HepG2 (cell line): ENCODE data around the gene KCTD16. TPM values are rescaled to one million over a fixed set of nuclear protein-coding genes. Genes with fewer than 3 reads are reported as not detected.

Experiments
- ATAC-seq: fragments of 200-7000 bp; cut with Tn5 transposase; 3 replicates; pipeline ENCODE4 v1.9.1; 2020; ENCODE audit warnings: mild to moderate bottlenecking, moderate library complexity
- BruUV-seq: library from RNA; stranded (reverse); fragments of 400-500 nt; replicated peaks from 2 replicates; lab custom pipeline; 2021; lab: Mats Ljungman, UMichigan
- CTCF ChIA-PET: fragments of 300-600 bp; formaldehyde crosslinking; extraction: SDS; loops from one replicate; lab custom pipeline; 2021; ENCODE audit warnings: low total read pairs, inconsistent platforms, low intra/inter-chr PET ratio; lab: Yijun Ruan, JAX
- POLR2A ChIA-PET: fragments of 350-600 bp; sonication (Branson Sonifier 250); formaldehyde crosslinking; loops from one replicate; lab custom pipeline; 2020; ENCODE audit warnings: antibody characterized with exemption, inconsistent platforms; lab: Yijun Ruan, JAX
- DNase-seq: peaks from one replicate; pipeline ENCODE4 v3.0.0-alpha.2; 2015; ENCODE audit warnings: low spot score
- FAIRE-seq: peaks from 3 replicates; lab custom pipeline; 2011; peaks lifted over from hg19 to GRCh38; lab: Jason Lieb, UNC
- H2AFZ ChIP-seq: one replicate; pipeline ENCODE4 v1.6.1; 2011; ENCODE audit warnings: low read length, inconsistent platforms
- H3K27ac ChIP-seq: fragments of 300-600 bp; 3 replicates; pipeline ENCODE4 v1.8.0; 2011; ENCODE audit warnings: mixed run types, mild to moderate bottlenecking, mixed read lengths, low read length, inconsistent platforms; ENCODE audit not compliant: insufficient read depth; ENCODE audit errors: extremely low read length
- H3K27me3 ChIP-seq, 2 experiments: fragments of 200-600 bp in 1 of 2; 2 replicates in 1 of 2; 3 replicates in 1 of 2; pipeline versions ENCODE4 v1.6.0 to v1.8.0; 2011; ENCODE audit warnings: low read length in 2 of 2, mild to moderate bottlenecking in 2 of 2, moderate library complexity in 2 of 2, inconsistent platforms in 1 of 2; ENCODE audit not compliant: insufficient read depth in 2 of 2, control insufficient read depth in 1 of 2
- H3K36me3 ChIP-seq, 2 experiments: fragments of 200-600 bp in 1 of 2; replicated peaks in 1 of 2; 2 replicates in 1 of 2; 3 replicates in 1 of 2; pipeline versions ENCODE4 v1.5.1 to v1.8.0; 2011; ENCODE audit warnings: low read length in 2 of 2, inconsistent platforms in 1 of 2; ENCODE audit not compliant: insufficient read depth in 2 of 2, control insufficient read depth in 1 of 2
- H3K4me1 ChIP-seq: 2 replicates; pipeline ENCODE4 v1.5.1; 2012; ENCODE audit warnings: low read length, inconsistent platforms; ENCODE audit not compliant: insufficient read depth
- H3K4me2 ChIP-seq: 2 replicates; pipeline ENCODE4 v1.6.0; 2011; ENCODE audit warnings: low read depth, low read length, inconsistent platforms
- H3K4me3 ChIP-seq, 3 experiments: fragments of 200-600 bp in 1 of 3; sonication (generic), shearing (Covaris generic) in 1 of 3; replicated peaks in 1 of 3; 2 replicates each; pipeline ENCODE4 v1.5.1; 2011 to 2016; ENCODE audit warnings: low read length in 3 of 3, inconsistent platforms in 2 of 3, low read depth in 2 of 3, mild to moderate bottlenecking in 2 of 3, control low read depth in 1 of 3, mixed read lengths in 1 of 3; ENCODE audit not compliant: insufficient read depth in 1 of 3
- H3K79me2 ChIP-seq: one replicate; pipeline ENCODE4 v1.6.1; 2011; ENCODE audit warnings: low read length, inconsistent platforms; ENCODE audit not compliant: insufficient read depth
- H3K9ac ChIP-seq: 2 replicates; pipeline ENCODE4 v1.6.0; 2011; ENCODE audit warnings: mild to moderate bottlenecking, low read depth, low read length, inconsistent platforms; ENCODE audit not compliant: insufficient read depth
- H3K9me3 ChIP-seq: 2 replicates; pipeline ENCODE4 v1.5.1; 2012; ENCODE audit warnings: mild to moderate bottlenecking, low read length
- H4K20me1 ChIP-seq: 2 replicates; pipeline ENCODE4 v1.6.0; 2011; ENCODE audit warnings: inconsistent platforms, mild to moderate bottlenecking, low read length, moderate library complexity; ENCODE audit not compliant: insufficient read depth
- FOXK2 ChIP-seq: fragments of 450-650 bp; IDR thresholded peaks from 2 replicates; pipeline ENCODE4 v1.6.1; 2016
- KDM5A ChIP-seq: fragments of 200-600 bp; sonication (generic); IDR thresholded peaks from 2 replicates; pipeline ENCODE4 v1.7.0; 2018; ENCODE audit warnings: antibody characterized with exemption, mild to moderate bottlenecking, low read length, borderline replicate concordance
- MAFG ChIP-seq: sonication (generic); formaldehyde crosslinking; IDR thresholded peaks from 2 replicates; pipeline ENCODE4 v1.5.1; 2020; ENCODE audit warnings: mild to moderate bottlenecking, missing genetic modification reagents
- MEIS1 ChIP-seq: sonication (generic); formaldehyde crosslinking; IDR thresholded peaks from 2 replicates; pipeline ENCODE4 v1.9.0; 2021; ENCODE audit warnings: mild to moderate bottlenecking, missing genetic modification reagents, moderate library complexity, borderline replicate concordance
- NFE2 ChIP-seq: sonication (generic); formaldehyde crosslinking; IDR thresholded peaks from 2 replicates; pipeline ENCODE4 v1.4.0; 2020; ENCODE audit warnings: missing genetic modification reagents
- NFRKB ChIP-seq: fragments of 450-650 bp; IDR thresholded peaks from 2 replicates; pipeline ENCODE4 v1.6.1; 2017
- SPEN ChIP-seq: sonication (generic); formaldehyde crosslinking; IDR thresholded peaks from 2 replicates; pipeline ENCODE4 v1.5.1; 2020; ENCODE audit warnings: low read depth, mild to moderate bottlenecking, missing genetic modification reagents
- SSRP1 ChIP-seq: IDR thresholded peaks from 2 replicates; pipeline ENCODE4 v1.6.1; 2016; ENCODE audit warnings: control low read depth
- TBL1XR1 ChIP-seq: fragments of 150-350 bp; IDR thresholded peaks from 2 replicates; pipeline ENCODE4 v1.6.1; 2014; ENCODE audit warnings: borderline replicate concordance, low read length; ENCODE audit not compliant: partially characterized antibody
- THYN1 ChIP-seq: sonication (generic); formaldehyde crosslinking; IDR thresholded peaks from 2 replicates; pipeline ENCODE4 v1.8.1; 2023; ENCODE audit warnings: low read depth, mild to moderate bottlenecking, moderate library complexity, missing genetic modification reagents, borderline replicate concordance
- ZMYM3 ChIP-seq: sonication (generic); formaldehyde crosslinking; IDR thresholded peaks from 2 replicates; pipeline ENCODE4 v1.5.1; 2020; ENCODE audit warnings: mild to moderate bottlenecking, missing genetic modification reagents
- ZNF101 ChIP-seq: sonication (generic); formaldehyde crosslinking; IDR thresholded peaks from 2 replicates; pipeline ENCODE4 v1.4.0; 2020; ENCODE audit warnings: mild to moderate bottlenecking, low read depth, missing genetic modification reagents, borderline replicate concordance
- WGBS: methylation state at CpG from one replicate; pipeline ENCODE4 v1.1.6; 2017; ENCODE audit warnings: low lambda C conversion rate; 5-methylcytosine and 5-hydroxymethylcytosine counted together
- in situ Hi-C: cut with HindIII; loops from 2 replicates; pipeline ENCODE4 v1.10.0; 2017; ENCODE audit warnings: low pct_unique_long_range_greater_than_20kb; ENCODE audit not compliant: extremely low pct_ligation_motif_present
- intact Hi-C: fragments of 100-400 bp; cut with micrococcal nuclease; formaldehyde crosslinking; loops from one replicate; pipeline ENCODE4 v1.10.0; 2022; ENCODE audit not compliant: unreplicated experiment
- polyA plus RNA-seq, 8 experiments: library from polyadenylated mRNA; depleted of rRNA in 3 of 8; stranded (reverse) in 7 of 8; unstranded in 1 of 8; fragments of >200 nt; fragmentation: Illumina TruSeq in 4 of 8; extraction: Trizol in 4 of 8; gene quantifications; 2 replicates each; pipeline versions ENCODE4 v1.2.1 to v1.2.3, GENCODE V29; 2011 to 2016; ENCODE audit warnings: low read depth in 4 of 8, missing spikeins in 1 of 8, mixed read lengths in 1 of 8; ENCODE audit not compliant: insufficient read depth in 1 of 8
- total RNA-seq, 5 experiments: library from RNA; depleted of rRNA; stranded (reverse); fragments of >200 nt; fragmentation: Illumina TruSeq; extraction: Trizol; gene quantifications; 2 replicates each; pipeline ENCODE4 v1.2.3, GENCODE V29; 2016; ENCODE audit warnings: low read depth in 1 of 5
- TF ChIP-seq, protein P1 (sequence below): sonication (generic); formaldehyde crosslinking; IDR thresholded peaks from 2 replicates; pipeline ENCODE4 v1.8.1; 2023; ENCODE audit warnings: mild to moderate bottlenecking, moderate library complexity, missing genetic modification reagents
- TF ChIP-seq, protein P2 (sequence below): sonication (generic); formaldehyde crosslinking; IDR thresholded peaks from 2 replicates; pipeline ENCODE4 v1.4.0; 2020; ENCODE audit warnings: missing genetic modification reagents, borderline replicate concordance

The KCTD16 gene
- total and polyA plus RNA-seq, 2 of the 13 experiments (the other 11 are each of a cell fraction or from before 2014, with no cell fraction given): 0.02 to 0.09 TPM

DNA sequence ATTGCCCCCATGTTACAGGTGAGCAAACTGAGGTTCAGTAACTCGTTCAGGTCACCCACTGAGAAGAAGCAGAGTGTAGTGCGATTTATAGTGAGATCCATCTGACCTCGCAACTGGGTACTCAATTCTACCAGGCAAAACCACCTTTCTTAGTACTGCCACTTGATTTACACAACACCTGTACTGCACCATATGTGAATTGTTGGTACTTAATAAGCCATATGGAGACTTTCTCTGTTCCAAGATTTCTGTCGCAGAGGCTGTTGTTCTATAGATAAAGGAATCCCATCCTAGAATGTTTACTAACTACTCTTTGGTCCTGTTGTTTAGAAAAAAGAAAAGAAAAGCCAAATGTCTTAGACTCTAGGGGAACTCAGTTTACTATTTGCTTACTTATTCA is 287.5 kb downstream of the KCTD16 start:
- H3K9me3 ChIP-seq: no peaks in the 10 kb centered on the region
- POLR2A ChIA-PET: no interaction called here
- WGBS: 14% methylated on average over 4 of the region's 4 CpGs
- H3K27me3 ChIP-seq: no peaks in the 10 kb centered on the region
- H3K9ac ChIP-seq: no peak overlapping the region
- no peaks in the 10 kb centered on the region for H3K4me1 ChIP-seq
- H2AFZ ChIP-seq: no peak overlapping the region
- ATAC-seq: no peak
- H4K20me1 ChIP-seq: no peaks in the 10 kb centered on the region
- in situ Hi-C loops: no loop called here
- no peak for FAIRE-seq
- no peak for TF ChIP-seq MEIS1
- no peak for TF ChIP-seq THYN1 (CRISPR knock-in tag)
- no peak for TF ChIP-seq SPEN
- no peak for TF ChIP-seq NFRKB
- no peak for TF ChIP-seq ZMYM3 (CRISPR knock-in tag)
- no peak for TF ChIP-seq ZNF101 (CRISPR knock-in tag)
- no peak for TF ChIP-seq TBL1XR1
- no peak for TF ChIP-seq NFE2 (CRISPR knock-in tag)
- TF ChIP-seq, protein P1, sequence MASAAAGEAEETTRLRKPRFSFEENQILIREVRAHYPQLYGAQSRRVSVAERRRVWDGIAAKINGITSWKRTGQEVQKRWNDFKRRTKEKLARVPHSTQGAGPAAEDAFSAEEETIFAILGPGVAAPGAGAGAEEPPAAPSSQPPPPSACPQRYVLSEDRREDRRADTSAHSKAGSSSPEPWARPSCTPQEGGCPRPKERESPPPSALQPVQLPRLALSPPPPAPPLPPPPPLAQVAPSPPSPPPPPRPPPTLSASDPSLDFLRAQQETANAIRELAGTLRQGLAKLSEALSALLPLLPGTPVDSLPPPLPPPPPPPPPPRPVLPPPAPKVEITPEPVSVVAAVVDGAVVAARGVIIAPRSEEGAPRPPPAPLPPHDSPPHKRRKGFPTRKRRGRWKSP (CRISPR knock-in tag): no peak
- TF ChIP-seq FOXK2: no peak
- TF ChIP-seq, protein P2, sequence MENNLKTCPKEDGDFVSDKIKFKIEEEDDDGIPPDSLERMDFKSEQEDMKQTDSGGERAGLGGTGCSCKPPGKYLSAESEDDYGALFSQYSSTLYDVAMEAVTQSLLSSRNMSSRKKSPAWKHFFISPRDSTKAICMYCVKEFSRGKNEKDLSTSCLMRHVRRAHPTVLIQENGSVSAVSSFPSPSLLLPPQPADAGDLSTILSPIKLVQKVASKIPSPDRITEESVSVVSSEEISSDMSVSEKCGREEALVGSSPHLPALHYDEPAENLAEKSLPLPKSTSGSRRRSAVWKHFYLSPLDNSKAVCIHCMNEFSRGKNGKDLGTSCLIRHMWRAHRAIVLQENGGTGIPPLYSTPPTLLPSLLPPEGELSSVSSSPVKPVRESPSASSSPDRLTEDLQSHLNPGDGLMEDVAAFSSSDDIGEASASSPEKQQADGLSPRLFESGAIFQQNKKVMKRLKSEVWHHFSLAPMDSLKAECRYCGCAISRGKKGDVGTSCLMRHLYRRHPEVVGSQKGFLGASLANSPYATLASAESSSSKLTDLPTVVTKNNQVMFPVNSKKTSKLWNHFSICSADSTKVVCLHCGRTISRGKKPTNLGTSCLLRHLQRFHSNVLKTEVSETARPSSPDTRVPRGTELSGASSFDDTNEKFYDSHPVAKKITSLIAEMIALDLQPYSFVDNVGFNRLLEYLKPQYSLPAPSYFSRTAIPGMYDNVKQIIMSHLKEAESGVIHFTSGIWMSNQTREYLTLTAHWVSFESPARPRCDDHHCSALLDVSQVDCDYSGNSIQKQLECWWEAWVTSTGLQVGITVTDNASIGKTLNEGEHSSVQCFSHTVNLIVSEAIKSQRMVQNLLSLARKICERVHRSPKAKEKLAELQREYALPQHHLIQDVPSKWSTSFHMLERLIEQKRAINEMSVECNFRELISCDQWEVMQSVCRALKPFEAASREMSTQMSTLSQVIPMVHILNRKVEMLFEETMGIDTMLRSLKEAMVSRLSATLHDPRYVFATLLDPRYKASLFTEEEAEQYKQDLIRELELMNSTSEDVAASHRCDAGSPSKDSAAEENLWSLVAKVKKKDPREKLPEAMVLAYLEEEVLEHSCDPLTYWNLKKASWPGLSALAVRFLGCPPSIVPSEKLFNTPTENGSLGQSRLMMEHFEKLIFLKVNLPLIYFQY (CRISPR knock-in tag): no peak
- no peak for TF ChIP-seq KDM5A
- TF ChIP-seq MAFG (CRISPR knock-in tag): no peak
- TF ChIP-seq SSRP1 (CRISPR knock-in tag): no peak
- intact Hi-C loops: no loop called here
- no peak overlapping the region for H3K27ac ChIP-seq
- no peak overlapping the region for H3K4me3 ChIP-seq
- CTCF ChIA-PET: no interaction called here
- H3K4me2 ChIP-seq: no peak overlapping the region
- BruUV-seq: no TSS peak
- H3K36me3 ChIP-seq: no peaks in the 10 kb centered on the region
- no peak for DNase-seq
- H3K79me2 ChIP-seq: no peaks in the 10 kb centered on the region
